Activated CD8-positive, alpha-beta T cell treated with anti-CD3 and anti-CD28 coated beads, Interleukin-2, amount 10 ng/mL, durations not matched to agents 7 days and 5 days (primary cell): Measurements from ENCODE around the gene ARHGEF12. TPM values are rescaled to one million over a fixed set of nuclear protein-coding genes. Genes with fewer than 3 reads are reported as not detected.

Source experiments
- ATAC-seq: fragments of 150-1000 bp; cut with Tn5 transposase; one replicate; pipeline ENCODE4 v1.10.0; 2021; ENCODE audit warnings: moderate library complexity
- CTCF ChIA-PET: fragments of 350-600 bp; sonication (Branson Sonifier 250); formaldehyde crosslinking; loops from one replicate; lab custom pipeline; 2021; ENCODE audit warnings: antibody characterized with exemption; lab: Charles Lee
- POLR2A ChIA-PET: fragments of 350-600 bp; sonication (Branson Sonifier 250); formaldehyde crosslinking; loops from one replicate; lab custom pipeline; 2021; ENCODE audit warnings: antibody characterized with exemption; lab: Charles Lee
- DNase-seq: peaks from one replicate; pipeline ENCODE4 v3.0.0-alpha.2; 2020
- H3K27ac Mint-ChIP-seq: one replicate; pipeline ENCODE4 v1.8.0; 2021; ENCODE audit warnings: mild to moderate bottlenecking, mixed read lengths
- H3K27me3 Mint-ChIP-seq: one replicate; pipeline ENCODE4 v1.8.0; 2021; ENCODE audit warnings: low read depth, mixed read lengths
- H3K36me3 Mint-ChIP-seq: one replicate; pipeline ENCODE4 v1.8.0; 2021; ENCODE audit warnings: low read depth, mixed read lengths
- H3K4me1 Mint-ChIP-seq: one replicate; pipeline ENCODE4 v1.8.0; 2021; ENCODE audit warnings: low read depth, mixed read lengths
- H3K4me3 Mint-ChIP-seq: one replicate; pipeline ENCODE4 v1.8.0; 2021; ENCODE audit warnings: mild to moderate bottlenecking, mixed read lengths
- H3K9me3 Mint-ChIP-seq: one replicate; pipeline ENCODE4 v1.8.0; 2022; ENCODE audit warnings: mixed read lengths; ENCODE audit not compliant: insufficient read depth
- total RNA-seq, 2 experiments: library from RNA; stranded (reverse); gene quantifications; one replicate each; pipeline ENCODE4 v1.2.3, GENCODE V29; 2021

Gene ARHGEF12
- total RNA-seq, 2 experiments from 2014 or later = 9.6 to 10.0 TPM

DNA sequence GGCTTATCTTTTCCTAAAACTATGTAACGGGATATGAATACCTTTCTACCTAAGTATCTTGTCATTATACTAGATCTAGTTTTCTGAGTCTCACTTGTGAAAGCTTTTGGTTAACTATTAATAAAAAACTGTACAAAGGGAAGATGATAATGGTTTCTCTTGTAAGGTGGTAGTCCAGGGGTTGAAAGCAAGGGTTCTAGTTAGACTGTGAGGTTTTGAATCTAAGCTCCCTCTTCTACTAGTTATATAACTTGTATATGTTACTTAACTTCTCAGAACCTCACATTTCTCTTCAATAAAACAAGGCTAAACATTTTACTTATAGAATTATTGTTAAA lies 54.3 kb downstream of the ARHGEF12 start:
- Mint-ChIP-seq H3K4me3 (no peak overlapping the region), H3K36me3 (no peaks in the 10 kb centered on the region), H3K9me3 (no peaks in the 10 kb centered on the region), H3K27ac (no peak overlapping the region), H3K4me1 (no peaks in the 10 kb centered on the region), H3K27me3 (peaks cover 19% of the 10 kb centered on the region)
- ATAC-seq (no peak), DNase-seq (no peak)
- ChIA-PET CTCF (interaction anchor here (1.0 to 1.3 kb wide), 2 partner anchors 11 to 55 kb away, joined by 4 to 5 read pairs; no protein-coding TSS in a partner anchor), POLR2A (no interaction called here)

DNA sequence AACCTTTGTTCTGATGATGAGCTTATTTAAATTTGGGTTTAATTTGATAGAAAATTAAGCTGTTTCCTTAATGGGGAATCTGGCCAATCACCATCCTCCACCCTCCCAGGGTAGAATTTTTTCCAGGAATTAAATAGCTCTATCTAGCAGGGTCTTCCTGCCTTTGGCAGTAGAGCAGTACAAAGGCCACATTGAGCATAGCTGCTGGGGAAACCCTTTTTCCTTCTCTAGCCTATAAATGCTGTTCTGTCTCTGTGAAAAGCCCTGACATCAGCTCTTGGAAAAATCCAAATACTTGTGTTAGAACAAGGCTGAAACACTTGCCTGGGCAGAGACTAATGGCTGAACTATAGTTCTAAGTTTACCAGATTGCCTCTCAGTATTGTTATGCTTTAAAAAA lies 55.1 kb downstream of the ARHGEF12 start:
- H3K4me3 Mint-ChIP-seq = no peak overlapping the region
- H3K4me1 Mint-ChIP-seq = no peaks in the 10 kb centered on the region
- CTCF ChIA-PET = interaction anchor here (1.0 to 1.3 kb wide), 2 partner anchors 10 to 56 kb away, joined by 4 to 5 read pairs; no protein-coding TSS in a partner anchor

DNA sequence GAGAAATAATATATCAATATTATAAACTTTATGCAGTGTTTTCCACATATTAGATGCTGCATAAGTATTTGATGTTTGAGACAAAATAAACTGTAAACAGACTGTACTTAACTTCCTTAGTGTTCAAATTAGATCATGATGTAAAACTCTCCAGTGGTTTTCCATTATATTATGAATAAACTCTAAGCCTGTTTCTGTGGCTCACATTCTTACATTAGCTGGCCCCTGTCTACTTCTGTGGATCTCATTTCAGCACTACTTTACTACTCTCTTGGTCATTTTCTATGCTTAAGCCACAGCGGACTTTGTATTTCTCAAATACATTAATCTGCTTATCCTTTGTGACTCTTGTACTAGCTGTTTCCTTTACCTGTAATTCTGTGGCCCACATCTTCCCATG lies 55.6 kb downstream of the ARHGEF12 start:
- Mint-ChIP-seq H3K4me1 (no peaks in the 10 kb centered on the region), H3K9me3 (no peaks in the 10 kb centered on the region), H3K4me3 (no peak overlapping the region), H3K36me3 (no peaks in the 10 kb centered on the region), H3K27ac (no peak overlapping the region), H3K27me3 (peaks cover 18% of the 10 kb centered on the region)
- no peak for ATAC-seq
- DNase-seq = no peak
- CTCF ChIA-PET = no interaction called here
- POLR2A ChIA-PET = no interaction called here

More for the DNA sequence above, 55.1 kb downstream of the ARHGEF12 start:
- Mint-ChIP-seq H3K9me3 (no peaks in the 10 kb centered on the region), H3K27ac (no peak overlapping the region), H3K36me3 (no peaks in the 10 kb centered on the region), H3K27me3 (peaks cover 19% of the 10 kb centered on the region)
- POLR2A ChIA-PET = no interaction called here
- DNase-seq (no peak), ATAC-seq (no peak)

DNA sequence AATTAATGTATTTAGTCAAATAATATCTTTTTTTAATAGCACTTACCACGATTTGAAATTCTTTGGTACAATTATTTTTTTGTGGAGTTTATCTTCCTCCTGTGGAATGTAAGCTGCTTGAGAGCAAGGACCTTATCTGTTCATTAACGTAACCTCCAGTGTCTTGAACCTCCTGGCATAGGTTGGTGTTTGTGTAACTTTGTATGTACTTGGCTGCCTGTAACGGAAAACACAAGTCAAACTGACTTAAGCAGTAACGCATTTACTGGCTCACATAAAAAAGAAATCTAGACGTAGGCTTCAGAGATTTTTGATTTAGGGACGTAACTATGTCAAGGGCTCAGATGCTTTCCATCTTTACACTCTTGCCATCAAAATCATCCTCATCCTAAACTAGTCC lies 56.1 kb downstream of the ARHGEF12 start:
- peaks cover 20% of the 10 kb centered on the region for H3K27me3 Mint-ChIP-seq
- POLR2A ChIA-PET = no interaction called here
- no peaks in the 10 kb centered on the region for H3K36me3 Mint-ChIP-seq
- no peak for ATAC-seq
- no peaks in the 10 kb centered on the region for H3K9me3 Mint-ChIP-seq
- DNase-seq = no peak
- no peak overlapping the region for H3K4me3 Mint-ChIP-seq
- H3K4me1 Mint-ChIP-seq = no peaks in the 10 kb centered on the region
- no peak overlapping the region for H3K27ac Mint-ChIP-seq
- CTCF ChIA-PET = no interaction called here

DNA sequence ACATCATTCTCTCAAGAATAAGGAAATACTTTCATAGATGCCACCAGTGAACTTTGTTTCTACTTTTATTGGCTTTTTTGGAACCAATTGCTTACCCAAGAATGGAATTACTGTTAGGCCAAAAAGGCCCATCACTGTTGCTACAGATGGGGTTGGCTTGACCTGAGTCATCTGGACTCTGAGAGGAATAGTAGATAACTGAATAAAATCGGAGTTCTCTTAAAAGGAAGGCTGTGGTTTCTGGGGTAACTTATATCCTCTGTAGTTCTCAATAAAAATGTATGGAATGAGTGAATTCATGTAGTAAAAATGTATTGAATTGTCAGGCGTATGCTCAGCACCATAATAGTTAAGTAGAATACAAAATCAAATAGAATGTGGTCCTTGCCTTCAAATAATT lies 56.6 kb downstream of the ARHGEF12 start:
- no peak overlapping the region for H3K27ac Mint-ChIP-seq
- H3K27me3 Mint-ChIP-seq = peaks cover 20% of the 10 kb centered on the region
- H3K4me1 Mint-ChIP-seq = no peaks in the 10 kb centered on the region
- DNase-seq = no peak
- ChIA-PET POLR2A (no interaction called here), CTCF (no interaction called here)
- no peaks in the 10 kb centered on the region for H3K36me3 Mint-ChIP-seq
- H3K4me3 Mint-ChIP-seq = no peak overlapping the region
- no peaks in the 10 kb centered on the region for H3K9me3 Mint-ChIP-seq
- no peak for ATAC-seq

DNA sequence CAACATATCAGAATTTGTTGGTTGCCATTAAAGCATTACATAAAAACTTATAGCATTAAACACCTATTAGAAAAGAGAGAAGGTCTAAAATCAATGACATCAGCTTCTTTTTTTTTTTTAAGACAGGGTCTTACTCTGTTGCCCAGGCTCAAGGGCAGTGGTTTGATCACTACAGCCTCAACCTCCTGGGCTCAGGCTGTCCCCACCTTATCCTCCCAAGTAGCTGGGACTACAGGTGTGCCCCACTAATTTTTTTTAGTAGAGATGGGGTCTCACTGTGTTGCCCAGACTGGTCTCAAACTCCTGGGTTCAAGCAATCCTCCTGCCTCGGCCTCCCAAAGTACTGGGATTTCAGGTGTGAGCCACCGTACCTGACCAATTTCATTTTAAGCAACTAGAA lies 57.9 kb downstream of the ARHGEF12 start:
- DNase-seq = no peak
- no peaks in the 10 kb centered on the region for H3K4me1 Mint-ChIP-seq
- no peak overlapping the region for H3K4me3 Mint-ChIP-seq
- H3K9me3 Mint-ChIP-seq = no peaks in the 10 kb centered on the region
- POLR2A ChIA-PET = interaction anchor here (0.7 kb wide), 1 partner anchor 1024 kb away, joined by 4 read pairs; no protein-coding TSS in a partner anchor
- no peaks in the 10 kb centered on the region for H3K36me3 Mint-ChIP-seq
- CTCF ChIA-PET = no interaction called here
- no peak for ATAC-seq
- peaks cover 20% of the 10 kb centered on the region for H3K27me3 Mint-ChIP-seq
- H3K27ac Mint-ChIP-seq = no peak overlapping the region

DNA sequence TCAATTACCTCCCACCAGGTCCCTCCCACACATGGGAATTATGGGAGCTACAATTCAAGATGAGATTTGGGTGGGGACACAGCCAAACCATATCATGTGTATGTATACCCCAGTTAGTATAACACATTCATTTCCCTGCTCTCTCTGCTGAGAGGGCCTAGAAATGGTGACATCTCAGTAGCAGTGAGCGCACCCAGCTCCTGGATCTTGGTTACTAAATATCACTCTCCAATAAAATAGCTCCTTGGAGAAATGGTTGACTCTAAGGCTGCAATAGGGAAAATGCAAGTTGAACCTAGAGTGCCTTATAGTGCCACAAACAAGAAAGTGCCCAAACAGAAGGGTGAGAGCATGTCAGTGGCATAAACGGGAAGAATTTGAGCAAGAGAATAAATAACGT lies 59.6 kb downstream of the ARHGEF12 start:
- DNase-seq = no peak
- Mint-ChIP-seq H3K4me1 (no peaks in the 10 kb centered on the region), H3K9me3 (no peaks in the 10 kb centered on the region), H3K27me3 (peaks cover 19% of the 10 kb centered on the region), H3K36me3 (no peaks in the 10 kb centered on the region), H3K4me3 (no peak overlapping the region), H3K27ac (no peak overlapping the region)
- no peak for ATAC-seq
- CTCF ChIA-PET = interaction anchor here (0.9 kb wide), 1 partner anchor 60 kb away, joined by 3 read pairs; no protein-coding TSS in a partner anchor
- POLR2A ChIA-PET = no interaction called here

DNA sequence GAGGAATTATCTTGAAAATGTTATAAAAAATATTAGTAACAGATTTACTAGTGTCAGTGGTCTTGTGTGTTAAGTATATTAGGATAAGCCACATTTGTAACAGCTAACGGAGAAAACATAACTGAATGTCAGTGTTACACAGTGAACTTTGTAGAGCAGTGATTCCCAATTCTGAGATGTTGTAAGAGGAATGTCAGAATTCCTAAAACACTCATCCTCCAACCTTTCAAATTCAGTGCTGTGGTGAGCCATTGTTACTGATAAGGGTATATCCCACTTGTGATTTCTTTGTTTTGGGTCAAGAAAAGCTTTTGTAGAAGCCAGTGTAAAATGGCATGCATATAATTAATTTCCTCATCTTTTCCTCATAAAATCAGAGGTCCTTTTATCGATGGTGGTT lies 61.9 kb downstream of the ARHGEF12 start:
- H3K27me3 Mint-ChIP-seq = peaks cover 22% of the 10 kb centered on the region
- no peak overlapping the region for H3K4me3 Mint-ChIP-seq
- CTCF ChIA-PET = no interaction called here
- H3K9me3 Mint-ChIP-seq = no peaks in the 10 kb centered on the region
- POLR2A ChIA-PET = no interaction called here
- ATAC-seq (no peak), DNase-seq (no peak)
- H3K36me3 Mint-ChIP-seq = no peaks in the 10 kb centered on the region
- H3K27ac Mint-ChIP-seq = no peak overlapping the region
- H3K4me1 Mint-ChIP-seq = no peaks in the 10 kb centered on the region

DNA sequence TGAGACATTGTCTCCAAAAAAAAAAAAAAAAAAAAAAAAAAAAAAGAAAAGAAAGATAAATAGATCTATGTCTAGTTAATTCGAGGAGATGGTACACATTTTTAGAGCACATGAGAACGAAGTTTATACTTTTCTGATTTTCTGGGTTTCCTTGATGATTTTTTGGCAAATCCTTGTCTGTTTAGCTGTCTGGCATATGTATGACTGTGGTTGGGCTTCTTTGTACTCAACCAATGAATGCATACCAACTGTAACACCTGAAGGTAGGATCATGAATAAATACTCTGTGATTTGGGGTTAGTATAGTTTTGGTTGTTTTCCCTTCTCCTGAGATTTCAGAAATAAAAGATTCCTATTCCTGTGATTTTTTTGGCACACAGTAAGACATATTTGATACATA lies 63.1 kb downstream of the ARHGEF12 start:
- Mint-ChIP-seq H3K27ac (no peak overlapping the region), H3K4me3 (no peak overlapping the region), H3K27me3 (peaks cover 25% of the 10 kb centered on the region), H3K9me3 (no peaks in the 10 kb centered on the region), H3K4me1 (no peaks in the 10 kb centered on the region), H3K36me3 (no peaks in the 10 kb centered on the region)
- DNase-seq = no peak
- ChIA-PET POLR2A (no interaction called here), CTCF (no interaction called here)
- no peak for ATAC-seq

DNA sequence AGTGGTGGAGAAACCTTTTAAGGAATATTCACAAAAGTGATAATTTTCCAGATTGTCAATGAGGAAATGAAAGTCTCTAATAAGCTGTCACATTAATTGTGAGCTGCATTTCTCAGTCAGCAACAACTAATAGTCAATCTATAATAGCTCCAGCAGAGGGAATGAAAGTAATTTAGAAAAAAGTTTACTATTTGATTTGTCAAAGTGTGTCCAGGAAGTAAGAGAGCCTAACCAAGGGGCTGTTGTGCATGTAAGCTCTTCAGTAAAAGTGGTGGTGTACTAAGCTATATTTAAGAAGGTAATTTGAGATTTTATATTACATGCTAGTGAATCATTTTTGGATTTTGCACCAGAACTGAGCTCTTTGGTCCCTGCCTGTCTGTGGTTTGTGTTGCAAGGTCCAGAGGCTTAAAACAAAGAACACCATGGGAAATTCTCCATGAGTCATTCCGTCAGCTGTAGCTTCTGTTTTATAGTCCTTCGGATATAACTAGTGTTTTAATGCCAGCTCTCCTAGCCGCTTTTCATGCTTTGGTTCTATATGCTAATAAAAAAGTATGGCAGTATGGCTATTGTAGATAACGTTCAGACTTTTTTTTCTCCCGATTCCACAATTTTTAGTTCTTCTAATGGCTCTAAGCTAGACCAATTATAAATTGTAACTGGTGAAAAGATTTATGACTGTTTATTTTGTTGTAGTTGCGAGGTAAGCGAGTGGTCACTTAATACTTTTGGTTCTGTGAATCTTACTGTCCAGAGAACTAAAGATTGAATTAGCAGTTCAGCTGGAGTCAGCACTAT lies 64.6 kb downstream of the ARHGEF12 start:
- no peak for ATAC-seq
- Mint-ChIP-seq H3K27me3 (peaks cover 27% of the 10 kb centered on the region), H3K27ac (no peak overlapping the region), H3K9me3 (no peaks in the 10 kb centered on the region), H3K4me1 (no peaks in the 10 kb centered on the region), H3K36me3 (no peaks in the 10 kb centered on the region), H3K4me3 (no peak overlapping the region)
- ChIA-PET POLR2A (no interaction called here), CTCF (interaction anchor here (1.9 kb wide), 1 partner anchor 10 kb away, joined by 5 read pairs; no protein-coding TSS in a partner anchor)
- no peak for DNase-seq

DNA sequence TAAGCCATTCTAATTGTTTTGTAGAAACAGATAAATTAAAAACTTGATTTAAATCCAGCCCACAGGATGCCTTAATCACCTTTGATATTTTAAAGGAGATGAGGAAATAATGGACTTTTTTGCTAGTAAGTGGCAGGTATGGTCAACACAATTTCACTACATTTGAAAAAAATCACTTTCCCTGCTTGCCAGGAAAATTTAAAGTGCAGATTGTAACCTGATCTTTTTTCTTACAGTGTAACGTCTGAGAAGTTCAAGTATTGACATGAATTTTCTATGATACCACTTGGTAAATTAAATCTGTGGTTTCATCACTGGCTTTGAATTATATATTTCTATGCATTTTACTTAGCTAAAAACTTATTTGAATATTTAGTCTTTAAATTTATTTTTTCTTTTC lies 65.3 kb downstream of the ARHGEF12 start:
- DNase-seq (no peak), ATAC-seq (no peak)
- CTCF ChIA-PET = interaction anchor here (1.9 kb wide), 1 partner anchor 11 kb away, joined by 5 read pairs; no protein-coding TSS in a partner anchor
- Mint-ChIP-seq H3K27me3 (peaks cover 25% of the 10 kb centered on the region), H3K27ac (no peak overlapping the region), H3K9me3 (no peaks in the 10 kb centered on the region), H3K36me3 (no peaks in the 10 kb centered on the region), H3K4me3 (no peak overlapping the region), H3K4me1 (no peaks in the 10 kb centered on the region)
- POLR2A ChIA-PET = no interaction called here

DNA sequence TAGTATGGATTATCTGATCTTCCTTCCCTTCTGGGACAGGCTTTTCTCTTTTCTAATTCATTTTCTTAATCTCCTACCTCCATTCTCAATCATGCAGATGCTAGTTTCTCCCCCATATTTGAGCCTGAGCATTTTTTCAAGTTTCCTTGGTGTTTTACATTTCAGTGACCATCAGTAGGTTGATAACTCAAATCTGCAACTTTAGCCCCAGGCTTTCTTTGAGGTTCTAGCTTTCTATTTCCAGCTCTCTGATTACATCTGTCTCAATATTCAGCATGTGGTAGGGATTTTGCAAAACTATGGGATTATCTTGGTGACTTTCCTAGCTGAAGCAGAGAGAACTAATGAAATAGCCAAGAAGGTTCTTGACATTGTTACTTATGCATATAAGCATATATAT lies 67.8 kb downstream of the ARHGEF12 start:
- Mint-ChIP-seq H3K36me3 (no peaks in the 10 kb centered on the region), H3K4me1 (no peaks in the 10 kb centered on the region), H3K27ac (no peak overlapping the region), H3K4me3 (no peak overlapping the region), H3K27me3 (peaks cover 16% of the 10 kb centered on the region), H3K9me3 (no peaks in the 10 kb centered on the region)
- no peak for DNase-seq
- CTCF ChIA-PET = no interaction called here
- ATAC-seq = no peak
- POLR2A ChIA-PET = no interaction called here
